Right hindlimb (tissue), 1 donor: ENCODE data around the gene GALNT9.

Source experiments
- DNase-seq: peaks from one replicate; pipeline ENCODE4 v3.0.0-alpha.2; 2018

The GALNT9 gene

DNA sequence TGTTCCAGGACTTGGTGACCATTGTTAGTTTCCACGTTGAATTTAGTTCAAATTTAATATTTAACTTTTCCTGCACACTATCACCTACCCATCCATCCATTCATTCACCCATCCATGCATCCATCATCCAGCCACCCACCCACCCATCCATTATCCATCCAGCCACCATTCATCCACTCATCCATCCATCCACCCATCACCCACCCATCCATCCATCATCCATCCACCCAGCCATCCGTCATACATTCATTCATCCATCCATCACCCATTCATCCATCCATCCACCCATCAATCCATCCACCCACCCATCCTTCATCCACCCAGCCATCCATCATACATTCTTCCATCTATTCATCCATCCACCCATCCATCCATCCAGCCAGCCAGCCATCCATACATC is 163.3 kb downstream of the GALNT9 start:
- DNase-seq: no peak

DNA sequence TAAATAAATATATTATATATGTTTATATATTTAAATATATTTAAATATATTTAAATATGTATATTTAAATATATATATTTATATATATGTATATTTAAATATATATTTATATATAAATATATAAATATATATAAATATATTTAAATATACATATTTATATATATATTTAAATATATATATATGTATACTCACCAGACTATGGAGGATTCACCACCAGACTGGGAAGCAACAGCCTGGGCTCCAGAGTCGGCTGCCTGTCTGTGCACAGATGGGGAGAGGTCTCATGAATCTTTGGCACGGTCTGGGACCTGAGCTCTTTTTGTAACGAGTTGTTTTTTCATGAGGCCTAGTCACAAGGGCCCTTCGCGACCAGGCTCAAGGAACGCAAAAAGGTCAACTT is 163.8 kb downstream of the GALNT9 start:
- DNase-seq: no peak

DNA sequence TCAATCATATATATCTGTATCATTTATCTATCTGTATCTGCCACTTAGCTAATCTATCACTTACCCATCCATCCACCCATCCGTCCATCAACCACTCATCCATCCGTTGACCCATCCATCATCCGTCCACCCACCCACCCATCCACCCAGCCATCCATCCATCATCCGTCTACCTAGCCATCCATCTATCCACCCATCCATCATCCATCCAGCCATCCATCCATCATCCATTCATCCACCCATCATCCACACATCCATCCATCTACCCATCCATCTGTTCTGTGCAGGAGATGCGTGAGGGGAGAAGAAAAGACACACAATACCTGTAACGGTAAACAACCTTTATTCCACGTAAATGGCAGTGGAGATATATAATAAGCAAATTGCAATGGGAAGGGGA is 165.0 kb downstream of the GALNT9 start:
- no peak for DNase-seq

- DNase-seq: no peak
Measured at GRCh38 chr12:132163911-132164288, 165.5 kb downstream of the GALNT9 start.

GRCh38 chr12:132163041-132163910 is 166.1 kb downstream of the GALNT9 start:
- no peak for DNase-seq

DNA sequence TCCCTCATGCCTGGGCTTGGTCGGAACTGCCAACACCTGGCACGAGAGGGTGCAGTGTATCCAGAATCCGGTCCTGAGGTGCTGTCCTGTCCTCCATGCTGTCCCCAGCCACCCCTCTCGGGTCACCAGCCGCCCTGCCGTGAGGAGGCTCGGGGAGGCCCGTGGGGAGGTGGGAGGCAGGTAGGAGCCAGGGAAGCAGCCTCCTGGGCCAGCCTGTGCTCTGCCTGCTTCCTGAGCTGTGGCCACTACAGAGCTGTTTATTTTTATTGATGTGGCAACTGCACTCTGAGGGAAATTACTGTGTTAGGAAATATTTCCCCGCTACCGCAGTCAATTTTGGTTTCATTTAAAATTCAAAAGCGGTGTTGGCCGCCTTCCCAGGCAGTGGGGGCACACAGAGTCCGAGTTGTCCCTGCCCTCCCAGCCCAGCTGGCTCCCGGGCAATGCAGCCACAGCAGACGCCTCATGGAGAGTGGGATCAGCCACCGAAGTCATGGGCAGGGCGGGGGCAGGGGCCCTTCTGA is 166.8 kb downstream of the GALNT9 start:
- peak; percentile 80 for DNase-seq

- DNase-seq: no peak
Measured at GRCh38 chr12:132161796-132162507, 167.4 kb downstream of the GALNT9 start.

GRCh38 chr12:132161036-132161781 is 168.2 kb downstream of the GALNT9 start:
- no peak for DNase-seq

- no peak for DNase-seq
Measured at GRCh38 chr12:132160601-132161035, 168.8 kb downstream of the GALNT9 start.

DNA sequence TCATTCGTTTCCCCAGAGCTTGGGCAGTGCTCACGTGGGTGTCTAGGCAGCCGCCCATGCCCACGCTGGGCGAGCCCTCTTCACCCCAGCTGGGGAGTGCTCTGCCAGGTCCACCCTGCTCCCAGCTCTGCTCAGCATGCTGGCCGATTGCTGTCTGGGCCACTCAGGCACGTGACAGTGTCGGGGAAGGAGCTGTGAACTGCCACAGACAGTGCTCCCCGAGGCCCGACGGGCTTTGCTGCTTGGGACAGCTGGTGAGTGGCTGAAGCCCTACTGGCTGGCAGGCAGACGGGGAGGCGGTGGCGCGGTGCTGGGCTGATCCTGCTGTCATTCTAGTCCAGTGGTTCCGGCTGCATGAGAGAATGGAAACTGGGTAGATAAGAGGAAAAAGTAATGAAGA is 169.4 kb downstream of the GALNT9 start:
- DNase-seq: no peak

- DNase-seq: no peak
Measured at GRCh38 chr12:132159555-132160003, 169.8 kb downstream of the GALNT9 start.

GRCh38 chr12:132158677-132159554 is 170.5 kb downstream of the GALNT9 start:
- DNase-seq: no peak

- DNase-seq: no peak
Measured at GRCh38 chr12:132157733-132158409, 171.5 kb downstream of the GALNT9 start.

DNA sequence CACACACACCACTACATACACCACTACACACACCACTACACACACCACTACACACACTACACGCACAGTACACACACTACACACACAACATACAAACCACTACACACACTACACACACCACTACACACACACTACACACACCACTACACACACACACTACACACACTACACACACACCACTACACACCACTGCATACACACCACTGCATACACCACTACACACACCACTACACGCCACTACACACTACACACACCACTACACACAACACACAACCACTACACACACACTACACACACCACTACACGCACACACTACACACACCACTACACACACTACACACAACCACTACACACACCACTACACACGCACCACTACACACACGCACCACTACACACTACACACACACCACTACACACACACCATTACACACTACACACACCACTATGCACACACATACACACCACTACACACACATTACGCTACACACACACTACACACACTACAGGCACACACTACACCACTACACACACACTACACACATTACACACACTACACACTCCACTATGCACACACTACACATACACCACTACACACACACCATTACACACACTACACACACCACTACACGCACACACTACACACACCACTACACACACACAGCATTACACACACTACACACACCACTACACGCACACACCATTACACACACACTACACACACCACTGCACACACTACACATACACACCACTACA is 172.6 kb downstream of the GALNT9 start:
- no peak for DNase-seq

- no peak for DNase-seq
Measured at GRCh38 chr12:132155771-132156572, 173.4 kb downstream of the GALNT9 start.

DNA sequence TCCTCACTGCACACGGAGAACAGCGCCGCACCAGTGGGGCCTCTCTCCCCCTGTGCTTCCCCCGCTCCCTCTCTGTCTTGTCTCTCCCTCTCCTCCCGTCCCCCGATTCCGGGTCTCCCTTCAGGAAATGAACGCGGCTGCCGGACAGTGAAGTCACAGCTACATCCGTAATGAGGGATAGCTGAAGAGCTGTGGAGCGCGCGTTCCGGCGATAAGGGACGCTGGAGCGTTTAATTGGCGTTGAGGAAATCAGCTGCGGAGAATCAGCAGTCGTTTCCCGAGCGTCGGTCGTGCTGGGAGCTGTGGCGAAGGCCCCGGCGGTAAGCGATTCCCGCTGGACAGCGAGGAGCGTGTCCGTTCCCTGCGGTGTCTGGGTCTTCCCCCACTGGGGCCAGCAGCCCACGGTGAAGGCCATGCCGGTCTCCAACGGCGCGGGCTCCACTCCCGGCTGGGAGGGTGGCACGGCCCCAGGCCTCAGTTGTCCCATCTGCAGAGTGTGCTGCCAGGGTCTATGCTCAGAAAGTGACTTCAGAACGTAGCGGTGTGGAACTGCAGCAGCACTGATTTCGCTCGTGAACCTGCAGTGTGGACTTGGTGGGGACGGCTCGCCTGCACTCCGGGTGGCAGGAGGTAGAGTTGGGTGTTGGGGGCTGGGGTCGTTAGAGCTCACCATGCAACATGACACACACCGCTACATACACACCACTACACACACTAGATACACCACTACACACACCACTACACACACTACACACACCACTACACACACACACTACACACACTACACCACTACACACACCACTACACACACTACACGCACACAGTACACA is 174.2 kb downstream of the GALNT9 start:
- DNase-seq: no peak

DNA sequence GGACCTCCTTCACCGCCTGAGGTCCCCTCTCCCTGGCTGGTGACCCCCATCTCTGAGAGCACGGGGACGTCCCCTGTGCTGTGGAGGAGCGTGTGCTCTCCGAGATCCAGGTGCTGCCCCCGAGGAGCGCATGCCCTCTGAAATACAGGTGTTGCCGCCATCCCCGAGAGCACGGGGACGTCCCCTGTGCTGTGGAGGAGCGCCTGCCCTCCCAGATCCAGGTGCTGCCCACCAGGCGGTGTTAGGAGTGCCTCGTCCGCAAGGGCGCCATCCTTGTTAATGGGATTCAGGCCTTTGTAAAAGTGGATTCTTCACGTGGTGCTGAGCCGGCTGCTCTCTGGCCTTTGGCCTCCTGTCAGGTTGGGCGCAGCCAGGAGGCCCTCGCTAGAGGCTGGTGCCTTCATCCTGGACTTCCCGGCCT is 175.0 kb downstream of the GALNT9 start:
- no peak for DNase-seq

DNA sequence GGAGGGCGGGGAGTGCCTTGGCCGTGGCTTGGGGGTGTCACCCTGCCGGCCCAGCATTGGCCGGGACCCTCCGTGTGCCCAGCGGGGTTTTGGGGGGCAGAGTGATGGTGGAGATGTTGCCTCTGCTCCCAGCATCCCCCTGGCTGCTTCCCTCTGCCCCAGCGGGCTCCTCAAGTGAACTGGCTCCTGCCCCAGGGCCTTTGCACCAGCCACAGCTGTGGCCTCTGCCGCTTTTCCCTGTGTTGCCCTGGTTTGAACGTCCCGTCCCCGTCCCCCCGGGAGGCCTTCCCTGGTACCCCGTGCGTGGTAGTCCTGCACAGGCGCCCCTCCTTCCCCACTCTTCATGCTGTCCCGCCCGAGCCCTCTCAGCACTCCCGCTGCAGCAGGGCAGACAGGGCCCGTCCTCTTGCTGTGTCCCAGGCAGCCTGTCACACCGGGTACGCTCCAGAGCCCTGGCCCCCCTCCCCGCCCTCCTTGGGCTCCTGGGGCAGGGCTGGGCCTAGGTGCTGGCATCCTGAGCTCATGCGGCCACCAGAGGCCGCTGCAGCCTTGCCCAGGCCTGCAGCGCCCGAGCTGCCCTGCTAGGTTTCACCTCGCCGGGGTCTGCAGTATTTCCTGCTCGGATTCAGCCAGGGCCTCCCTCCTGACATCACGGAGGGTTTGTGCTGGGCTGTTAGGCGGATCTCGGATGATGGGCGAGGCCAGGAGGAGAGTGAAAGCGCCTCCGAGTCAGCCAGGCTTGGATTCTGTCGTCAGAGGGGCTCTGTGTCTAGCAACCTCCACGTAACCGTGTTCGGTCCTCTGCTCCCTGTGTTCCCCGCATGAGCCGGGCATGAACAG is 175.7 kb downstream of the GALNT9 start:
- DNase-seq: peak; percentile 86
